Renal cortical epithelial cell (primary cell): ENCODE results near the gene CDK5RAP3. TPM values are rescaled to one million over a fixed set of nuclear protein-coding genes. Genes with fewer than 3 reads are reported as not detected.
"Not testable (repeated sequence)": the region's sequence is repeated elsewhere in the genome, so short reads cannot be mapped to it uniquely, and the experiment has no call there.

ENCODE experiments used
- DNase-seq: peaks from one replicate; pipeline ENCODE4 v3.0.0-alpha.2; 2011; ENCODE audit warnings: low read depth
- total RNA-seq: library from RNA; depleted of rRNA; stranded (reverse); fragments of >200 nt; gene quantifications from 2 replicates; pipeline ENCODE4 v1.2.3, GENCODE V29; 2014

CDK5RAP3 gene, protein sequence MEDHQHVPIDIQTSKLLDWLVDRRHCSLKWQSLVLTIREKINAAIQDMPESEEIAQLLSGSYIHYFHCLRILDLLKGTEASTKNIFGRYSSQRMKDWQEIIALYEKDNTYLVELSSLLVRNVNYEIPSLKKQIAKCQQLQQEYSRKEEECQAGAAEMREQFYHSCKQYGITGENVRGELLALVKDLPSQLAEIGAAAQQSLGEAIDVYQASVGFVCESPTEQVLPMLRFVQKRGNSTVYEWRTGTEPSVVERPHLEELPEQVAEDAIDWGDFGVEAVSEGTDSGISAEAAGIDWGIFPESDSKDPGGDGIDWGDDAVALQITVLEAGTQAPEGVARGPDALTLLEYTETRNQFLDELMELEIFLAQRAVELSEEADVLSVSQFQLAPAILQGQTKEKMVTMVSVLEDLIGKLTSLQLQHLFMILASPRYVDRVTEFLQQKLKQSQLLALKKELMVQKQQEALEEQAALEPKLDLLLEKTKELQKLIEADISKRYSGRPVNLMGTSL
- 50.7 and 66.2 TPM in 2 replicates for total RNA-seq

DNA sequence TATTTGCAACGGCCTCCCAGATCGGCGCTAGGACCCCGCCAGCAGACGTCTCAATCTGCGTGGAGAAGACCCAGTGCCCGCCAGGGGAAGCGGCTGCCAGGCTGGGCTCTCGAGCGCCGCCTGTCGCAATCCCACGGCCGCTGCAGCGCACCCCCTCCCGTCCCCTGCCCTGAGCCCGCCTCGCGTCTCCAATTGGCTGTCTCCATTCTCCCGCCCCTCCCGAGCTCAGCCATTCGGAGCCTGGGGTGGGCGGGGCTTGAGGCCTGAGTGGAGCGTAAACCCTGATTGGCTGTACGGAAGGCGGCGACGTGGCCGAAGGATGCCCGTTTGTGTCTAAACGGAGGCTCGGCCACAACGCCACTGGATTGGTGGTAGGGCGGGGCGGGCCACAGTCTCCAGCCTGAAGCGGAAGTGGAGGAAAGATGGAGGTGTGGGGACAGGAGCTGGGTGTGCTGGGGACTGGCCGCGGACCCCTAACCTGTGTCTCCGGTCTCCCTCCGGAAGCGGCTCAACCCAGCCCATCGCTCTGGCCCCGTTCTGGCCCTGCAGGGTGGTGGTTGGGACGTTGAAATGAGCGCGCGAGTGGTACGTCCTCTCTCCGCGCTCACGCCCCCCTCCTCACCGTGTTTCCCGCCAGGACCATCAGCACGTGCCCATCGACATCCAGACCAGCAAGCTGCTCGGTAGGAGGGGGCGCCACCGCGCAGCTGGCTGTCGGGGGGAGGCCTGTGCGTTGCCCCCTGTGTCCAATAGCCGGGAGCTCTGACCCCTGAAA lies at the start of gene CDK5RAP3:
TSS of gene CDK5RAP3 (plus strand) at position 389 of the 775 bp plus-strand sequence. CDS start at position 423, 34 bp downstream.
- peak; percentile 95 for DNase-seq

GRCh38 chr17:47924785-47925677 lies 45.9 kb upstream of the CDK5RAP3 start:
- DNase-seq, result no peak

- no peak for DNase-seq
These were observed 45.3 kb upstream of the CDK5RAP3 start for GRCh38 chr17:47925678-47925988.

DNA sequence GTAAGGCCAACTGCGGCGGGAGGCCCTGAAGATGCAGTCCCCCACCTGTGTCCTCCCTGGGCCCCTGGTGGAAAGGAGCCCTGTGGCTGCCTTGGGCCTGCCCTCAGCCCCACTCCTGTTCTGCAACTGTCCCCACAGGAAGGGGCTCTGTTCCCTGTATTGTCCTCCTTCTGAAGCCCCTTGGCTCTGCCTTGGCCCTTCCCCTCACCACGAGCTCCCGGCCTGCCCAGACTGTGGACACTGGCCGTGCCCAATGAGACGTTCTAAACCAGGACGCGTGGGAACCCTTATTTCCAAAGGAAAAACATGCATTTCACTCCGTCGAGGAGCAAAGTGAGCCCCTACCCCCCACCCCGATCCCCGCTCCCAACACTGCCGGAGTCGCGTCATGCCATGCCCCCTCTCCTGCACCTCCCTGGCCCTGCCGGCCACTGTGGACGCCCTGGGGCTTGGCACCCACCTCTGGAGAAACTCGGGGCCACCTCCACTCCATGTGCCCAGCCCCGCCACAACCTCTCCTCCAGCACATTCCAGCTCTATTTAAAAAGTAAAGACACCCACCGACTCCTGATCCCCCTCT lies 43.0 kb upstream of the CDK5RAP3 start:
- no peak for DNase-seq

GRCh38 chr17:47928415-47928814 lies 42.5 kb upstream of the CDK5RAP3 start:
- DNase-seq, result no peak

DNA sequence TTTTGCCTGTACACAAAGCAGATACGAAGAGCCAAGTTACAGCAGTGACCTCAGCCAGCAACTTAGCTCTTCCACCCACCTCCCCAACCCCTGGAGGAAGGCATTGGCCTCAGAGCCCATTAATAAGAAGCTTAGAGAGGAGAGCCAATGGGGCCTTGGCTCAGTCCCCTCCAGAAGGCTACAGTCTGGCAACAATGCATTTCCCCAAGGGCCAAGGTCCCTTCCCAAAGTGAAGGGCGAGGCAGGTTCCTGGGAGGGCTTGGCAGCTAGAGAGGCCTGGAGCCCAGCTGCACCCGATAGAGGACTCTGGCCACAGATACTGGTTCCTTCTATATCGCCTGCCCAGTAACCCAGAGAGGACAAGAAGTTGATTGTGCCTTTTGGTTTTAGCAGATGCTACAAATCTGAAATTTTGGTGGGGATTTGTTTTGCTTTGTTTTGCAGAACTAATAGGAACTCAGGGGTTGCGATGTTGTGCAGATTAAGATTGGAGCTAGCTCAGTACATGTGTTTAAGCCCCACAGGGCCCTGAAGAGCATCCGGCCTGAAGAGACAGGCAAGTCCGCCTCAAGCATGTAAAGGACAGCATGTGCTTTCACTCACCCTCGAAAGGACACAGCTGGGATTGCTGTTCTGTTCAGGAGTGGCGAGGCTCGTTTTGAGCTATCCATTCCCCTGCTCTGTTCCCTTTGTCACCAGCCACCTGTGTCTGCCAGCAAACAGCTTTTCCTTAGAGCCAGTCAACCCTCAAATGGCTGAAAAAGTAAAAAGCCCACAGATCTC lies 41.5 kb upstream of the CDK5RAP3 start:
- DNase-seq, result no peak

GRCh38 chr17:47931848-47932247 lies 39.1 kb upstream of the CDK5RAP3 start:
- DNase-seq, result no peak

GRCh38 chr17:47934856-47935255 lies 36.1 kb upstream of the CDK5RAP3 start:
- DNase-seq, result no peak

- not testable (repeated sequence) for DNase-seq
These were observed 35.4 kb upstream of the CDK5RAP3 start for GRCh38 chr17:47935468-47935867.

DNA sequence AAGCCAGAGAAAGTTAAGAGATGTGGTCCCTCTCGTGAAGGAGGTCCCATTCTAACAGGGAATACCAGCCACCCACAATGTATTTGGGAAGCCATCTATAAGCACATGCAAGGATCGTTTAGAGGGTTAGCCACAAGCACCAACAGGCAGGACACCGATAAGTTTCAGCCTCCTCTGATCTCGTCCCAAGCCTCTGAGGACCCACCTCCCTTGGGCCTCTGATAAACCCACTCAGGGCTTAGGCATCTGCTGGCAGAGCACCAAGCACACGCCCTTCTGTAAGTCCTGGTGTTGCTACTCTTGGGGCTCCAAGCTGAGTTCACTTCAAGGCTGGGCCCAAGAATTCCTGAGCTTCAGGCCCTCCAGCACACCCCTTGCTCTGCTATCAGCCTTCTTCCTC lies 35.0 kb upstream of the CDK5RAP3 start:
- DNase-seq, result peak; percentile 74

- no peak for DNase-seq
These were observed 33.0 kb upstream of the CDK5RAP3 start for GRCh38 chr17:47937941-47938340.

- peak; percentile 98 for DNase-seq
These were observed 29.4 kb upstream of the CDK5RAP3 start, which contains the start of gene PNPO for GRCh38 chr17:47941246-47942095. TSS of gene PNPO (plus strand) at chr17:47941571. CDS start at chr17:47941676, 105 bp downstream.

DNA sequence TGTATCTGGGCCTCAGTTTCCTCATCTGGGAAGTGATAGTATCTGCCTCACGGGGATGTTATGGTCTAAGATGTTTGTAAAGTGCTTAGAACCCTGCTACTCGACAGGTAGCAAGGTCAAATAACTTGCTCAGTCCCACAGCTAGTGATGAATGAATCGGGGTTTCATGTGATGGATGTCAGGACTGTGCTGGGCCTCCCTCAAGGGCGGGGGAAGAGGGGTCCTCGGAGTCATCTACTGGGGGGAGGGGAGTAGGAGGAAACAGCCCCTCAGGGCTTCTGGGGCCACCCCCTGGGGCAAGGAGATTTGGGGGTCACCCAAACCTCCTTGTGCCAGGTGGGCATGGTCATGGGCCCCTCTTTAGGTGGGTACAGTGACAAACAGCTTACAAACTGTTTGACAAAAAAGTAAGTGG lies 28.8 kb upstream of the CDK5RAP3 start:
- DNase-seq, result no peak

DNA sequence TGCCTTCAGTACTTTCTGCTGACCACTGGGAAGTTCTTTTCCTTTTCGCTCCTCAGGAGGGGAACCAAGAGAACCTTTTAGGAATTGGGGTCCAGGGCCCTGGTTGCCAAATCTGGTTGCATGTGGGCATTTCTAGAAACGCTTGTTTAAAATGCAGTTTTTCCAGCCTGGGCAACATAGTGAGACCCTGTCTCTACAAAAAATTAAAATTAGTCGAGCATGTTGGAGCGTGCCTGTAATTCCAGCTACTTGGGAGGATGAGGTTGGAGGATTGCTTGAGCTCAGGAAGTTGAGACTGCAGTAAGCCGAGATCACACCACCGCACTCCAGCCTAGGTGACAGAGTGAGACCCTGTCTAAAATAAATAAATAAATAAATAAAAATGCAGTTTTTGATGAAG lies 28.3 kb upstream of the CDK5RAP3 start:
- no peak for DNase-seq

DNA sequence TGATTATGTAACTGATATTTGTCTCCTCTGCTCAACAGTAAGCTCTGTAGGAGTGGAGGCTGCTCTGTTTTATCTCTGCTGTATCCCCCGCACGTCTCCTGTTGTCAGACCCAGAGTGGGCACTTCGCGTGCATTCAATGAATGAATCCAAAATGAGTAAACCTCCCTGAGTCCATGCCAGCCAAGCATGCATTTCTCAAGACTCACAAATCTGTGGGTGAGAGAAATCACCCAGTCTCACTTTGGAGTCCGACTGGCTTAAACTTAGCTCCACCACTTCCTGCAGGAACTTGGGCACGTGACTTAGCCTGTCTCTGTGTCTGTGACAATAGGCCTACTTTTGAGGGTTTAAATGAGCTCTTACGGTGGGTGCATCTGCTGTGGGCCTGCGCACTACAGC lies 25.8 kb upstream of the CDK5RAP3 start:
- no peak for DNase-seq

- no peak for DNase-seq
These were observed 25.1 kb upstream of the CDK5RAP3 start for GRCh38 chr17:47945529-47946508.

GRCh38 chr17:47946516-47946915 lies 24.4 kb upstream of the CDK5RAP3 start:
- DNase-seq, result no peak

DNA sequence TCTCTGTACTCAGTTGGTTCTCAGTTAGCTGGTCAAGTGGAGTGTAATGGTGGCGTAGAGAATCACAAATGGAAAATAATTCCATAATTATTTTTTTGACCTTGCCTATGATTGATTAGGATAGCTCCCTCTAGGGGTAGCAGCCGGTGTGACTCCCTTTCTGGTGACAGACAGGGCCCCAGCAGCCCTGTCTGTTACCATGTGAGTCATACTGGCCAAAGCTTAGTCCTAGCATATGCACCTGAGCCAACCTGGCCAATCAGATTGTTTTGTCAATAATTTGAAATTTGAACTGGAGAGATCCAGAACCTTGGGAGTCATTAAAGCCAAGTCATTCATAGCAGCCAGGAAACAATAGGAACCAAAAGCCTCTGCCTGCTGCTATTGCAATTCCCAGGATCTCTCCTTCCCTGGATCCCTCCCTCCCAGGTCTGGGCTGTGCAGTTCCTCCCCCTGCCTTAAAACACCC lies 23.9 kb upstream of the CDK5RAP3 start:
- peak; percentile 97 for DNase-seq
